Erythroblast (primary cell): ENCODE measurements around the gene IL32.
A peak's percentile ranks its signal among the peaks of the same experiment; 100 is the strongest.

ENCODE experiments used
- DNase-seq, 2 experiments: peaks; one replicate each; lab custom pipeline; 2025; lab: John Stamatoyannopoulos, UW
- GATA1 ChIP-seq: IDR thresholded peaks from 2 replicates; pipeline ENCODE4 v1.6.1; 2011; ENCODE audit warnings: low read depth, mild to moderate bottlenecking, control low read depth, low read length, moderate library complexity
- POLR2A ChIP-seq: IDR thresholded peaks from 2 replicates; pipeline ENCODE4 v1.6.1; 2011; ENCODE audit warnings: mild to moderate bottlenecking, low read length

IL32 gene, protein sequence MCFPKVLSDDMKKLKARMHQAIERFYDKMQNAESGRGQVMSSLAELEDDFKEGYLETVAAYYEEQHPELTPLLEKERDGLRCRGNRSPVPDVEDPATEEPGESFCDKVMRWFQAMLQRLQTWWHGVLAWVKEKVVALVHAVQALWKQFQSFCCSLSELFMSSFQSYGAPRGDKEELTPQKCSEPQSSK

GRCh38 chr16:3065069-3065741 lies at the start of gene IL32:
Gene IL32 (plus strand): TSS chr16:3065640. CDS start chr16:3065812, 172 bp downstream.
- DNase-seq: no peak
- TF ChIP-seq POLR2A (no peak), GATA1 (no peak)

GRCh38 chr16:3015865-3016521 lies 49.4 kb upstream of the IL32 start:
- peak; percentile 65 to 84 for DNase-seq
- no peak for TF ChIP-seq GATA1
- no peak for TF ChIP-seq POLR2A

GRCh38 chr16:3017344-3017743 lies 48.1 kb upstream of the IL32 start:
- DNase-seq: no peak
- TF ChIP-seq GATA1: no peak
- no peak for TF ChIP-seq POLR2A

GRCh38 chr16:3017794-3018506 lies 47.5 kb upstream of the IL32 start, which contains the start of gene CLDN6:
Gene CLDN6 (minus strand): TSS chr16:3018183. CDS start chr16:3016021, 2,162 bp downstream.
- TF ChIP-seq GATA1 (no peak), POLR2A (no peak)
- DNase-seq: peak; percentile 67 to 70

DNA sequence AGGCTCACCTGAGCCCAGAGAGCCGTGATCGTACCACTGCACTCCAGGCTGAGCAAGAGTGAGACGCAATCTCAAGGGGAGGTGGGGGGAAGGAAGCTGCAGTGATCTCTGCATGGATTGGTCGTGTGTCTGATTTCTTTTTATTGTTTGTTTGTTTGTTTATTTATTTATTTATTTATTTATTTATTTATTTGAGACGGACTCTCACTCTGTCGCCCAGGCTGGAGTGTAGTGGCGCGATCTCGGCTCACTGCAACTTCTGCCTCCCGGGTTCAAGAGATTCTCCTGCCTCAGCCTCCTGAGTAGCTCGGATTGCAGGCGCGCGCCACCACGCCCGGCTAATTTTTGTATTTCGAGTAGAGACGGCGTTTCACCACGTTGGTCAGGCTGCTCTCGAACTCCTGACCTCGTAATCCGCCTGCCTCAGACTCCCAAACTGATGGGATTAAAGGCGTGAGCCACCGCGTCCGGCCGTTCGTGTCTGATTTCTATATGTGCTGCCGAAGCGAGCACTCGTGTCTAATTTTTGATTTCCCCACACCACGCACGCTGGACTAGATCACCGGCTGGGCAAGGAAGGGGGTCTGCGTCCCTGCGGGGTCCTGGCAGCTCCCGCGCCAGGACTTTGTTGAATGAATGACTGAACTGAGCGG lies 45.7 kb upstream of the IL32 start:
- DNase-seq: no peak
- TF ChIP-seq POLR2A: no peak
- TF ChIP-seq GATA1: no peak

- peak; percentile 86 to 91 for DNase-seq
- TF ChIP-seq GATA1: no peak
- peak; percentile 73 for TF ChIP-seq POLR2A
Observed at GRCh38 chr16:3020247-3020603, 45.2 kb upstream of the IL32 start, which contains the start of gene TNFRSF12A. Gene TNFRSF12A (plus strand): TSS chr16:3020368. CDS start chr16:3020398, 30 bp downstream.

- TF ChIP-seq POLR2A: peak; percentile 45
- no peak for TF ChIP-seq GATA1
- DNase-seq: peak; percentile 69 to 84
Observed at GRCh38 chr16:3020604-3021448, 44.6 kb upstream of the IL32 start.

- DNase-seq: peak; percentile 83 to 87
- TF ChIP-seq POLR2A: no peak
Observed at GRCh38 chr16:3021449-3022207, 43.8 kb upstream of the IL32 start.

- no peak for TF ChIP-seq POLR2A
- no peak for TF ChIP-seq GATA1
Observed at GRCh38 chr16:3022208-3022683, 43.2 kb upstream of the IL32 start.

GRCh38 chr16:3022684-3023414 lies 42.6 kb upstream of the IL32 start:
- DNase-seq: peak in 1 of 2 experiments; percentile 46
- TF ChIP-seq GATA1: no peak
- TF ChIP-seq POLR2A: no peak

More at GRCh38 chr16:3022208-3022683, 43.2 kb upstream of the IL32 start:
- DNase-seq: peak; percentile 75 to 91

- DNase-seq: peak; percentile 59 to 67
- TF ChIP-seq POLR2A (no peak), GATA1 (no peak)
Observed at GRCh38 chr16:3023415-3023668, 42.1 kb upstream of the IL32 start.
